ENCODE results near the gene TBX2.
A peak's percentile ranks its signal among the peaks of the same experiment; 100 is the strongest.

The TBX2 gene

GRCh38 chr17:61411261-61412142 is 11.9 kb downstream of the TBX2 start:
- no peak for FAIRE-seq
- DNase-seq (ENCODE audit: extremely low spot score, insufficient read length, low read depth): no peak

- DNase-seq (ENCODE audit: extremely low spot score, insufficient read length, low read depth) (peak; percentile 78), FAIRE-seq (peak; percentile 38)
Observed at GRCh38 chr17:61412143-61412859, 12.7 kb downstream of the TBX2 start.

GRCh38 chr17:61412860-61413660 is 13.4 kb downstream of the TBX2 start:
- FAIRE-seq (no peak), DNase-seq (ENCODE audit: extremely low spot score, insufficient read length, low read depth) (no peak)

GRCh38 chr17:61413661-61414126 is 14.1 kb downstream of the TBX2 start:
- FAIRE-seq (no peak), DNase-seq (ENCODE audit: extremely low spot score, insufficient read length, low read depth) (no peak)

GRCh38 chr17:61414141-61414935 is 14.7 kb downstream of the TBX2 start:
- FAIRE-seq: no peak
- DNase-seq (ENCODE audit: extremely low spot score, insufficient read length, low read depth): no peak

GRCh38 chr17:61414936-61415251 is 15.3 kb downstream of the TBX2 start:
- DNase-seq (ENCODE audit: extremely low spot score, insufficient read length, low read depth) (no peak), FAIRE-seq (no peak)

GRCh38 chr17:61415374-61416210 is 15.9 kb downstream of the TBX2 start:
- no peak for DNase-seq (ENCODE audit: extremely low spot score, insufficient read length, low read depth)
- no peak for FAIRE-seq

- no peak for FAIRE-seq
Observed at GRCh38 chr17:61416211-61416539, 16.5 kb downstream of the TBX2 start.

GRCh38 chr17:61416540-61417363 is 17.1 kb downstream of the TBX2 start:
- FAIRE-seq (peak; percentile 89), DNase-seq (ENCODE audit: extremely low spot score, insufficient read length, low read depth) (peak; percentile 68)

More at GRCh38 chr17:61416211-61416539, 16.5 kb downstream of the TBX2 start:
- DNase-seq (ENCODE audit: extremely low spot score, insufficient read length, low read depth): no peak

- FAIRE-seq (no peak), DNase-seq (ENCODE audit: extremely low spot score, insufficient read length, low read depth) (no peak)
Observed at GRCh38 chr17:61418449-61418848, 18.8 kb downstream of the TBX2 start.

- FAIRE-seq (no peak), DNase-seq (ENCODE audit: extremely low spot score, insufficient read length, low read depth) (no peak)
Observed at GRCh38 chr17:61419496-61420046, 19.9 kb downstream of the TBX2 start.

GRCh38 chr17:61420052-61420451 is 20.4 kb downstream of the TBX2 start:
- no peak for FAIRE-seq
- DNase-seq (ENCODE audit: extremely low spot score, insufficient read length, low read depth): no peak

- FAIRE-seq: no peak
- DNase-seq (ENCODE audit: extremely low spot score, insufficient read length, low read depth): no peak
Observed at GRCh38 chr17:61420745-61421398, 21.2 kb downstream of the TBX2 start.

- no peak for FAIRE-seq
- no peak for DNase-seq (ENCODE audit: extremely low spot score, insufficient read length, low read depth)
Observed at GRCh38 chr17:61421460-61421859, 21.8 kb downstream of the TBX2 start.

- DNase-seq (ENCODE audit: extremely low spot score, insufficient read length, low read depth): no peak
- no peak for FAIRE-seq
Observed at GRCh38 chr17:61422116-61422799, 22.6 kb downstream of the TBX2 start.

- DNase-seq (ENCODE audit: extremely low spot score, insufficient read length, low read depth): no peak
- FAIRE-seq: no peak
Observed at GRCh38 chr17:61422869-61423268, 23.2 kb downstream of the TBX2 start.
